ENCODE measurements around the gene TNFAIP8L1.

The TNFAIP8L1 gene

GRCh38 chr19:4633140-4633967 is 6.0 kb upstream of the TNFAIP8L1 start:
- Histone ChIP-seq H3K4me3 (ENCODE audit: low read length, poor library complexity, severe bottlenecking) (no peak overlapping the region), H4K20me1 (ENCODE audit: insufficient read depth, low read length, poor library complexity, severe bottlenecking) (no peaks in the 10 kb centered on the region), H3K9ac (ENCODE audit: low read depth, low read length, poor library complexity, severe bottlenecking) (no peak overlapping the region), H2AFZ (ENCODE audit: low read length) (no peak overlapping the region), H3K36me3 (ENCODE audit: insufficient read depth, low read length) (no peaks in the 10 kb centered on the region), H3K79me2 (ENCODE audit: insufficient read depth, low read length) (no peaks in the 10 kb centered on the region), H3K9me3 (ENCODE audit: insufficient read depth, low read depth, low read length) (no peaks in the 10 kb centered on the region), H3K4me1 (ENCODE audit: insufficient read depth, low read length, poor library complexity, severe bottlenecking) (peaks cover 14% of the 10 kb centered on the region), H3K27me3 (ENCODE audit: insufficient read depth, low read length, poor library complexity, severe bottlenecking) (no peaks in the 10 kb centered on the region), H3K4me2 (ENCODE audit: low read depth, low read length, poor library complexity, severe bottlenecking) (no peak overlapping the region), H3K9me2 (replicated peaks; ENCODE audit: low read depth, low read length) (no peaks in the 10 kb centered on the region), H3F3A (ENCODE audit: low read depth) (no peaks in the 10 kb centered on the region)
- TF ChIP-seq EZH2phosphoT487 (IDR thresholded peaks at IDR 0.05; ENCODE audit: borderline replicate concordance) (no peak), CTCF (conservative IDR thresholded peaks at IDR 0.05; ENCODE audit: low read length) (peak; percentile 85)

- H3K79me2 ChIP-seq (ENCODE audit: insufficient read depth, low read length): peaks cover 14% of the 10 kb centered on the region
- no peaks in the 10 kb centered on the region for H3K9me2 ChIP-seq (replicated peaks; ENCODE audit: low read depth, low read length)
- peaks cover 29% of the 10 kb centered on the region for H3K4me1 ChIP-seq (ENCODE audit: insufficient read depth, low read length, poor library complexity, severe bottlenecking)
- H3K4me2 ChIP-seq (ENCODE audit: low read depth, low read length, poor library complexity, severe bottlenecking): peak overlapping the region; percentile 89
- TF ChIP-seq CTCF (conservative IDR thresholded peaks at IDR 0.05; ENCODE audit: low read length) (no peak), EZH2phosphoT487 (IDR thresholded peaks at IDR 0.05; ENCODE audit: borderline replicate concordance) (no peak)
- H3K4me3 ChIP-seq (ENCODE audit: low read length, poor library complexity, severe bottlenecking): peak overlapping the region; percentile 79
- H3K9me3 ChIP-seq (ENCODE audit: insufficient read depth, low read depth, low read length): no peaks in the 10 kb centered on the region
- H3K36me3 ChIP-seq (ENCODE audit: insufficient read depth, low read length): no peaks in the 10 kb centered on the region
- H2AFZ ChIP-seq (ENCODE audit: low read length): peak overlapping the region; percentile 96
- H3K27me3 ChIP-seq (ENCODE audit: insufficient read depth, low read length, poor library complexity, severe bottlenecking): no peaks in the 10 kb centered on the region
- H3K9ac ChIP-seq (ENCODE audit: low read depth, low read length, poor library complexity, severe bottlenecking): peak overlapping the region; percentile 79
- H4K20me1 ChIP-seq (ENCODE audit: insufficient read depth, low read length, poor library complexity, severe bottlenecking): no peaks in the 10 kb centered on the region
- H3F3A ChIP-seq (ENCODE audit: low read depth): no peaks in the 10 kb centered on the region
These were observed 3.6 kb upstream of the TNFAIP8L1 start for GRCh38 chr19:4635754-4636116.

- Histone ChIP-seq H3K27me3 (ENCODE audit: insufficient read depth, low read length, poor library complexity, severe bottlenecking) (no peaks in the 10 kb centered on the region), H4K20me1 (ENCODE audit: insufficient read depth, low read length, poor library complexity, severe bottlenecking) (no peaks in the 10 kb centered on the region), H3K9ac (ENCODE audit: low read depth, low read length, poor library complexity, severe bottlenecking) (peak overlapping the region; percentile 79), H3K79me2 (ENCODE audit: insufficient read depth, low read length) (peaks cover 19% of the 10 kb centered on the region), H3K9me3 (ENCODE audit: insufficient read depth, low read depth, low read length) (no peaks in the 10 kb centered on the region), H2AFZ (ENCODE audit: low read length) (peak overlapping the region; percentile 96), H3K9me2 (replicated peaks; ENCODE audit: low read depth, low read length) (no peaks in the 10 kb centered on the region), H3K4me2 (ENCODE audit: low read depth, low read length, poor library complexity, severe bottlenecking) (peak overlapping the region; percentile 89), H3K36me3 (ENCODE audit: insufficient read depth, low read length) (no peaks in the 10 kb centered on the region), H3K4me3 (ENCODE audit: low read length, poor library complexity, severe bottlenecking) (peak overlapping the region; percentile 79), H3F3A (ENCODE audit: low read depth) (no peaks in the 10 kb centered on the region), H3K4me1 (ENCODE audit: insufficient read depth, low read length, poor library complexity, severe bottlenecking) (peaks cover 33% of the 10 kb centered on the region)
- no peak for TF ChIP-seq EZH2phosphoT487 (IDR thresholded peaks at IDR 0.05; ENCODE audit: borderline replicate concordance)
- peak; percentile 77 for TF ChIP-seq CTCF (conservative IDR thresholded peaks at IDR 0.05; ENCODE audit: low read length)
These were observed 3.1 kb upstream of the TNFAIP8L1 start for GRCh38 chr19:4636151-4636717.

Data from Loucy (cell line).